GM21390 (cell line): ENCODE results near the gene BSPRY.

Experiments used
- ATAC-seq: cut with Tn5 transposase; IDR thresholded peaks from one replicate; pipeline ENCODE4 v1.9.1; 2021; ENCODE audit not compliant: unreplicated experiment

BSPRY gene

GRCh38 chr9:113349445-113350094 is at the start of gene BSPRY:
Gene BSPRY, plus strand, starts transcription at chr9:113349541. Its CDS starts 39 bp downstream, at chr9:113349580.
- ATAC-seq = peak; percentile 38

GRCh38 chr9:113299800-113300292 is 49.5 kb upstream of the BSPRY start:
- ATAC-seq = no peak

- ATAC-seq = no peak
Observed at GRCh38 chr9:113301548-113301947, 47.8 kb upstream of the BSPRY start.

- ATAC-seq = no peak
Observed at GRCh38 chr9:113302792-113303418, 46.4 kb upstream of the BSPRY start, which contains the start of gene RNF183. Gene RNF183, minus strand, starts transcription at chr9:113303376. Its CDS starts 5,192 bp downstream, at chr9:113298184.

GRCh38 chr9:113306566-113306965 is 42.8 kb upstream of the BSPRY start:
- no peak for ATAC-seq

GRCh38 chr9:113307396-113307975 is 41.9 kb upstream of the BSPRY start:
- ATAC-seq = no peak

GRCh38 chr9:113309204-113309813 is 40.0 kb upstream of the BSPRY start:
- no peak for ATAC-seq

GRCh38 chr9:113310538-113310937 is 38.8 kb upstream of the BSPRY start:
- no peak for ATAC-seq

GRCh38 chr9:113311961-113312360 is 37.4 kb upstream of the BSPRY start:
- ATAC-seq = no peak

GRCh38 chr9:113313261-113313660 is 36.1 kb upstream of the BSPRY start:
- no peak for ATAC-seq

GRCh38 chr9:113315231-113315630 is 34.1 kb upstream of the BSPRY start:
- no peak for ATAC-seq

GRCh38 chr9:113316030-113316429 is 33.3 kb upstream of the BSPRY start:
- ATAC-seq = no peak

- ATAC-seq = no peak
Observed at GRCh38 chr9:113317777-113318176, 31.6 kb upstream of the BSPRY start.

GRCh38 chr9:113319054-113319453 is 30.3 kb upstream of the BSPRY start:
- no peak for ATAC-seq

GRCh38 chr9:113320051-113320450 is 29.3 kb upstream of the BSPRY start:
- ATAC-seq = no peak

- ATAC-seq = no peak
Observed at GRCh38 chr9:113322671-113323070, 26.7 kb upstream of the BSPRY start.

- ATAC-seq = no peak
Observed at GRCh38 chr9:113326230-113326629, 23.1 kb upstream of the BSPRY start.

- no peak for ATAC-seq
Observed at GRCh38 chr9:113328045-113328782, 21.1 kb upstream of the BSPRY start.

- no peak for ATAC-seq
Observed at GRCh38 chr9:113331780-113332179, 17.6 kb upstream of the BSPRY start.

- ATAC-seq = no peak
Observed at GRCh38 chr9:113337714-113338113, 11.6 kb upstream of the BSPRY start.
